GM19438 (cell line): ENCODE measurements around the gene PSMD2.

Experiments used
- ATAC-seq: cut with Tn5 transposase; IDR thresholded peaks from one replicate; pipeline ENCODE4 v1.9.1; 2021; ENCODE audit warnings: low read depth; ENCODE audit not compliant: unreplicated experiment

PSMD2 gene

DNA sequence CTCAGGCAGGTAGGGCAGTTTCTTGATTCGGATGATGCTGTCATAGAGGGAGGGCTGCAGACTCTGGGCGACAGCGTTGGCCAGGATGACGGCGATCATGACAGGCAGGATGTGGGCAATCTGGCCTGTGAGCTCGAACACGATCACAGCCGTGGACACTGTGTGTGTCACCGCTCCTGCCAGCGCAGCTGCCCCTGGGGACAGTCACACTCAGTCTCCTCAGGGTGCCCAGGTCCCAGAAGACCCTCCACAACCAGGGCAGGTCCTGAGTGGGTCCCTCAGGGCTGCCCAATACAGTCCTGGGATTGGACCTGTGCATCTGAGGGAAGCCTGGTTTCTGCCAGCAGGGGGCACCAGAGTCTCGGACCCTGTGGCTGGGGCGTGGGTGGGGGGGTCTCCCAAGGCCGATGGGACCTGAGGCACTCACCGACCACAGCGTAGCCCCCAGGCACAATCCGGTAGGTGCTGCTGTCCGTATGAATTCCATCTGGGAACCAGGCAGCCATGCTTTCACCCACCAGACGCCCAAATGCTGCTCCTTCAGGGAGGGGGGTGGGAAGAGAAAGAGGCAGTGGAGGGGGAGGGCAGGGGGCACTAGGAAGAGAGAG, 55.2 kb downstream of the PSMD2 start:
- peak; percentile 69 for ATAC-seq

DNA sequence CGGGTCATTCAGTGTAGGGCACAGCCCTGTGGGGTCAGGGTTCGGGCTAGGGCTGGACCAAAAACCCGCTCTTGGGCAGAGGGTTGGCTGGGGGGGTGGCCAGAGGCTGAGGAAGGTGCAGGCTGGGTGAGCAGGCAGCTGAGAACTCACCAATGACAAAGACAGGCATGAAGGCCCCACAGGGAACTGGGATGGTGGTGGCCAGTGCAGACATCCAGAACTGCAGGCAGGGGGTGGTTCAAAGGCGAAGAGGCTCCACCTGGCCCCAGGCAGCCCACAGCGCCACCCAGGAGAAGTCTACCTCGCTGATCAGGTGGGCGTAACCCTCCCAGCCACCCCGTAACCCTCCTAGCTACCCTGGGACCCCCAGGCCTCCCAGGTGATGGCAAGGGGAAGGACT, 55.7 kb downstream of the PSMD2 start:
- ATAC-seq, result no peak

- ATAC-seq, result no peak
These were observed 56.4 kb downstream of the PSMD2 start for GRCh38 chr3:184355261-184356040.

DNA sequence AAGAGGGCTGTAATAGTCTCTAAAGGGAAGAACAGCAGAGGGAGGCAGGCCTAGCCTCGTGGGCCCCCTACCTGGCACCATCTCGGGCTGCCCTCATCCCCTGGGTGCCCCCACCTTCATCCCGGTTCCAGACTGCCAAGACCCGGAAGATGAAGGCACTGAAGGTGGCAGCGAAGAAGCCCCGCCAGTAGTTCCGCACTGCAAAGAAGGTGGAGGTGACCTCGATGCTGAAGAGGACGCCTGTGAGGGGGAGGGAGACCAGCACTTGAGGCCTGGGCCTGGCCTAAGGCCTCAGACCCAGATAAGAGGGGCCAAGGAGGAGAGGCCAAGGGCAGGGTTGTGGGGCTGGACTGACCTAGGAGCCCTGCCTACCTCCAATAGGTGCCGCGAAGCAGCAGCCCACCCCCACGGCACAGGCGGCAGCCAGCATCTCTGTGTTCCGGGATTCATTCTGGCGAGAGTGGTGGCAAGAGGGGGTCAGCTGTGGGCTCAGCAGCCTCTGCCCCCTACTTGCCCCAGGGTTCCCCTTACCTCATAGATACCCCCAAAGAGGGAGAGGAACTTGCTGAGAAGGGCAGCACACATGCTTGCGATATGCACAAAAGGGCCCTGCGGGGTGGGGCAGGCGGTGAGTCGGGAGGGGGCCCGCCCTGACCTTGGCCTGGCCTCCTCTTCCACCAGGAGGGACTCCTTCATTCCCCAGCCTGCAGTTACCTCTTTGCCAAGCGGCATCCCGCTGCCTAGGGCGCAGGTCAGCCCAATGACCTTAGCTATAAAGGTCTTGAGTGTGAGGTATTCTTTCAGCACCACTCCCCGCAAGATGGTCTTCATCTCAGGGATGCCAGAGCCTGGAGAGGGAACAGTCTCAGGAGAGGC, 58.4 kb downstream of the PSMD2 start:
- ATAC-seq, result no peak

DNA sequence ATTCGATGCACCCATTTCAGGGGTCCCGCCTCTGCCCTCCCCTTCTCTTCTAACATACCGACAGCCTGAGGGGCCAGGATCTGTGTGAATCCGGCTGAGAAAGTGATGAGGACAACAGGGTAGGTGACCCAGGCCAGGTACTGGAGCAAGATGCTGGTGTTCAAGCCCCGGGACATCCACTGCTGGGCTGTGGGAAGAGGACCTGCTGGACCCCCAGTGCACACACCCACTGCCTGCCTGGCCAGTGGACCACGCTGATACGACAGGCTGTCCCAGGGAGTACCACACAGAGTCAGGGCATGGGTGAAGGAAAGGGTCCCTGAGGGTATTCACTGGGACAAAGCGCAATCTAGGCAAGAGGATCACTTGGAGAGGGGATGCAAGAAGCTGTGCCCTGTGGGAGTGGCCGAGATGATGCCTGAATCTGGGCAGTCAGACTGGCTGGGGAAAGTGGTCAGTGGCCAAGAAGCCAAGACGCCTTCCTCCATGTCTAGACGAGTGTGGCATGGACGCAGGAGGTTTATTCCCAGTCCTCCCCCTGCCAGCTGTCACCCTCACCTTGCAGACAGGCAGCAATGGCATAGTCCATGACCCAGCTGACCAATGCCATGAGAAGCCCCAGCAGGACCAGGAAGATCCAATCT, 59.2 kb downstream of the PSMD2 start:
- no peak for ATAC-seq
